Ectodermal cell (in vitro differentiated cells): ENCODE results near the gene PNMA8A.
"Not testable (repeated sequence)": the region's sequence is repeated elsewhere in the genome, so short reads cannot be mapped to it uniquely, and the experiment has no call there.

Source experiments
- H3K27ac ChIP-seq: 2 replicates; pipeline ENCODE4 v1.7.0; 2013; ENCODE audit warnings: mild to moderate bottlenecking, low read depth, low read length; ENCODE audit not compliant: insufficient read depth, poor library complexity, severe bottlenecking
- H3K27me3 ChIP-seq: 2 replicates; pipeline ENCODE4 v1.7.0; 2013; ENCODE audit warnings: mild to moderate bottlenecking, low read length; ENCODE audit not compliant: insufficient read depth, control insufficient read depth, poor library complexity, severe bottlenecking
- H3K36me3 ChIP-seq: one replicate; pipeline ENCODE4 v1.7.0; 2013; ENCODE audit warnings: low read length; ENCODE audit not compliant: control insufficient read depth, insufficient read depth
- H3K4me1 ChIP-seq: one replicate; pipeline ENCODE4 v1.7.0; 2013; ENCODE audit warnings: low read length; ENCODE audit not compliant: control insufficient read depth, insufficient read depth
- H3K4me3 ChIP-seq: 2 replicates; pipeline ENCODE4 v1.7.0; 2013; ENCODE audit warnings: low read depth, low read length, control low read depth; ENCODE audit not compliant: insufficient read depth
- H3K9me3 ChIP-seq: 2 replicates; pipeline ENCODE4 v1.7.0; 2013; ENCODE audit warnings: mild to moderate bottlenecking, low read length, moderate library complexity; ENCODE audit not compliant: control insufficient read depth
- WGBS, 2 experiments: methylation state at CpG; one replicate each; pipeline ENCODE4 v1.1.7; 2013; ENCODE audit warnings: missing lambda C conversion rate in 2 of 2; 5-methylcytosine and 5-hydroxymethylcytosine counted together

Gene PNMA8A

DNA sequence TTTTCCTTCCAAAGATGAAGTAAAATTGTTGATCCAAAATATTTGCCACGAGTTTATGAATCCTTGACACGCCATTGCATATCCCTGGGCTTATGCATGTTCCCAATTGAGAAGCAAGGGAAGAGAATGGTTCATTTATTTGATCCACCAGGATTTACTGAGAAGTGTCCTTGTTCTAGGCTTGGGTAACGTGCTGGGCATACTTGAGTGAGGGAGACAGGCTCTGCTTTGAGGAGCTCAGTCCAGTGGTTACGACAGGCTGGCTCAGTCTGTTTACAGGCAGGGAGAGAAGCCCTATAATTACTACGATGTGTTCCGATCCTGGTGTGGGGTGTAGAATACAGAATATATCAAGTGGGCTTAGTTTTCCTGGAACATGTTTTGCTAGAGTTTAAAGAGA lies 36.4 kb downstream of the PNMA8A start:
- H3K27me3 ChIP-seq = no peaks in the 10 kb centered on the region
- 78 to 84% methylated on average over 6 of the region's 6 CpGs for WGBS, 2 experiments
- no peak overlapping the region for H3K4me3 ChIP-seq
- H3K27ac ChIP-seq = no peak overlapping the region
- H3K9me3 ChIP-seq = no peaks in the 10 kb centered on the region
- no peaks in the 10 kb centered on the region for H3K4me1 ChIP-seq
- H3K36me3 ChIP-seq = no peaks in the 10 kb centered on the region

DNA sequence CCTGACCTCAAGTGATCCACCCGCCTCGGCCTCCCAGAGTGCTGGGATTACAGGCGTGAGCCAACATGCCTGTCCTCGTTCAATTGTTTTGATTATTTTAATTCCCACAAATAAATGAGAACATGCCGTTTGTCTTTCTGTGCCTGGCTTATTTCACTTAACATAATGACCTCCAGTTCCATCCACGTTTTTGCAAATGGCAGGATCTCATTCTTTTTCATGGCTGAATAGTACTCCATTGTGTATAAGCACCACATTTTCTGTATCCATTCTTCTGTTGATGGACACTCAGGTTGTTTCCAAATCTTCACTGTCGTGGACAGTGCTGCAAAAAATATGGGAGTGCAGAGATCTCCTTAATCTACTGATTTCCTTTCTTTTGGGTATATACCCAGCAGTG lies 37.9 kb downstream of the PNMA8A start:
- not testable (repeated sequence) for H3K27ac ChIP-seq, H3K36me3 ChIP-seq, H3K4me3 ChIP-seq, H3K27me3 ChIP-seq, H3K4me1 ChIP-seq, H3K9me3 ChIP-seq
- 75% methylated on average over 7 of the region's 7 CpGs for WGBS, 2 experiments

DNA sequence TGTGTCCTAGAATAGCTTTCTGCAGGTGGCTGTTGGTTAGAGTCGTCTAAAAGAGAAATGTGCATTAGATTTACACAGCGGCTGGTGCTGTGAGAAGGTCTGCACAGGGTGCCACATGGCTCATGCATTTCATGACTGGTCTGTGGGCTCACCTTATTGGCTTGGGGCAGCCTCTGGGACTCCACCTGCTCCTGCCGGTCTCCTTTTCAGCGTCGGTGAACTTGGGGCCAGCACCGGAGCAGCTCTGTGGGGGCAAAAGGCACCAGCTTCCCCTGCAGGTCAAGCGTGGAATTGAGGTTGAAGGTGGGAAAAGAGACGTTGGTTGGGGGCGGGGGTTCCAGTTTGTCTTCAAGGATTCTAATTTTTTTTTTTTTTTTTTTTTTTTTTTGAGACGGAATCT lies 39.5 kb downstream of the PNMA8A start:
- Histone ChIP-seq H3K4me3 (no peak overlapping the region), H3K27me3 (peaks cover 23% of the 10 kb centered on the region), H3K27ac (no peak overlapping the region), H3K4me1 (peaks cover 2% of the 10 kb centered on the region), H3K36me3 (no peaks in the 10 kb centered on the region), H3K9me3 (no peaks in the 10 kb centered on the region)
- 51 to 54% methylated on average over 10 of the region's 10 CpGs for WGBS, 2 experiments

DNA sequence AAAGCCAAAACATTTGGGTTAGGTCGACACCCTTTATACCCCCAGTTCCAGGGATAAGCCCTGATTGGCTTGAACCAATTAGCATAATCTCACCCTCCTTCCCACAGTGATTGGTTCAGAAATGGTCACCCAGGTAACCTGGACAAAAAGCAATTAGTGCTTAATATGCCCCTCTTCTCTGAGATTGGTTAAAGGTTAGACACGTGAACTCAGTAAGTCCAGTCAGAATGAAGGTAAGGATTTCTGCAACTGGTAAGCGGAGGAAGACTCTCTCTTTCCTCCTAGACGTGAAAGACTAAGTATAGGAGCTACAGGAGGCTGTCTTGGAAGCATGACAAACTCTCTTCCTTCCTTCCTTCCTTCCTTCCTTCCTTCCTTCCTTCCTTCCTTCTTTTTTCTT lies 41.4 kb downstream of the PNMA8A start:
- 75 to 82% methylated on average over 4 of the region's 4 CpGs for WGBS, 2 experiments
- H3K9me3 ChIP-seq = no peaks in the 10 kb centered on the region
- H3K4me1 ChIP-seq = peaks cover 3% of the 10 kb centered on the region
- no peak overlapping the region for H3K4me3 ChIP-seq
- peaks cover 24% of the 10 kb centered on the region for H3K27me3 ChIP-seq
- no peak overlapping the region for H3K27ac ChIP-seq
- no peaks in the 10 kb centered on the region for H3K36me3 ChIP-seq

DNA sequence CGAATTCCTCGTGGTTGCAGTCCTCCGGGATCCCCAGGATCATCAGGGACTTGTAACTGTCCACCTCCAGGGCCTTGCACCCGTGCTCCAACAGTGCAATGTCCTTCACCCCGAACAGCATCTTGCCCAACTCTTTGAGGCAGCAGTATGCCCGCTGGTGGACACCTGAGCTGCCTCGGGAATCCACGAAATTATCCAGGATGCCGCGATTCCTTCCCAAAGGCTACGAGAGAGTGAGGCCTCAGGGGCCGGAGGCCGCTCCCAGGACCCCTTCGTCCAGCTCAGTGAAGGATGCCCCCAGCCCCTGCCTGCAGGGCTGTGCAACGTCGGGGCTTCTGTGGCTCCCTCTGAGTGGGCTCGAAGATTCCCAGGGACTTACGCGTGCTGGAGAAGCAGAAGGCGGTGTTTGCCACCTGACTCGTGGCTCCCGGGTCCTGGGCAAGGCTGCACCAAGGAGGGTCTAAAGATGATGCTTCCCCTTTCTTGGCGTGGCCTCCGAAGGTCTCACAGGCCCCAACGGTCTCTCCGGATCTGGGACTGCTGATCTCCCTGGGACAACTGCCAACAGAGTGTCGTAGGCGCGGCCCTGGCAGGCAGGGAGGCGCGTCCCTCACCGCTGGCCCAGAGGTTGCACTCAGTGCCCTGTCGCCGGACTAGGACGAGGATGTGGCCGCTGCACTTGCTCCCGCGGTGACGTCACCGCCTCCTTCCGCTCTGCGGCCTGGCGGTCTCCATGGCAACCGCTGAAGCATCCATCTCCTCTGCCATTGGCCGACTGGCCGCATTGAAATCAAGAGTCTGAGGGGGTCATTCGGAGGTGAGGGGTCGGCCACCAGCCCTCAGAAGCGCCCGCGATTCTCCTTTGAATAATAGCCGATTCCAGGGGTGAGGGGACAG lies 42.9 kb downstream of the PNMA8A start, which contains the start of gene PNMA8C:
Gene PNMA8C, minus strand, starts transcription at position 698 of the 897 bp plus-strand sequence. Its CDS starts 577 bp downstream, at position 121.
- H3K27me3 ChIP-seq = peaks cover 24% of the 10 kb centered on the region
- 37% methylated on average over 52 of the region's 52 CpGs for WGBS, 2 experiments
- H3K27ac ChIP-seq = no peak within 1 kb of the TSS
- H3K36me3 ChIP-seq = no peaks in the 10 kb centered on the region
- peaks cover 3% of the 10 kb centered on the region for H3K4me1 ChIP-seq
- H3K9me3 ChIP-seq = no peaks in the 10 kb centered on the region
- H3K4me3 ChIP-seq = no peak within 1 kb of the TSS

DNA sequence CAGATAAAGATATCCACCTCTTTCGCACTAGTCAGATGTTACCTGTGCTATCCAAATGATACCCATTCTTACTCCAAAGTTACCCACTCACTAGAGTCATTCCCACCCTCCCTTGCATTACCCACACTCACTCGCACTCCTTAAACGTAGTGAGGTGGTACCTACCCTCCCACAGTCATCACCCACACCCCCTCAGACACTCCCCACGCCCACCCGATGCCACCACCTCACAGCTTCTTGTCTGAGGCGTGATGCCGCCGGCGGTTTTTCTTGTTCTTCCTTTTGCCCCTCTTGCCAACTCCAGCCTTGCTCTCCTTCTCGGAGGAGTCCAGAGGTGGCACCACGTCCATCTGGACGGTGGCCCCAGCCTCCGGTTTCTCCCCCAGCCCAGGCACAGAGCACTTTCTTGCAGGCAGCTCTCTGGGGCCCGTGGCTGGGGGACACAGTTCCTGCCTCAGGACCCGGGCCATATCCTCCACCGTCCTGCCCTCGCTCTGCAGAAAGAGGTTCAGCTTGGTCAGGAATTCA lies 43.8 kb downstream of the PNMA8A start:
- WGBS, 2 experiments = 85 to 87% methylated on average over 17 of the region's 17 CpGs
- Histone ChIP-seq H3K4me3 (no peak overlapping the region), H3K4me1 (peaks cover 3% of the 10 kb centered on the region)

DNA sequence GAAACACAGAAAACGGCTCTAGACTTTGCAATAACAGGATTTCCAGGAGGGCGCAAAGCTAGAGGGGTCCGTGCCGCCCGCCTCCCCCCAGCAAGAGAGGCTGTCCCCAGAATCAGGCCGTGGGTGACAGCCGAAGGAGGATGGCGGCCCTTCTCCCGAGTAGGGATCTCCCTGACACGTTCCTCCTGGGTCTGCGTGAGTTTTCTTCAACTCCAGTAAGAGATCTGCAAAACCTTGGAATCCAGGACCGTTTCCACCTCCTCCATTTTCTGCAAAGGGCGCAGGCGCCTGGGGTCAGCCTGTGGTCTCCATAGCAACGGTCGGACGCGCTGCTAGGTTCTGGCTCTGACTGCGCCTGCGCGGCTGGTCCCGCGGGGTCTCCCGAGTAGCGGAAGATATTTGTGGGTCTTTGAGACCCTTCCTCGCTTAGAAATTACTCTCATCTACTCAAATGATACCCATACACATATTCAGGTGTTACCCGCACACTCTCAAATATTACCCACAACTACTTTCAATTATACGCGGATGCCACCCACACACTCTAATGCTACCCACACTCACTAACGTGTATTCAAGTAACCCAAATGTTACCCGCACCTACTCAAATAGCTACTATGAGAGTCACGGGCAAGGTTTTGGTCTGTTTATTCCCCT lies 44.7 kb downstream of the PNMA8A start:
- Histone ChIP-seq H3K4me1 (peaks cover 3% of the 10 kb centered on the region), H3K36me3 (no peaks in the 10 kb centered on the region), H3K27me3 (peaks cover 24% of the 10 kb centered on the region), H3K9me3 (no peaks in the 10 kb centered on the region), H3K4me3 (peak overlapping the region; percentile 50), H3K27ac (no peak overlapping the region)
- WGBS, 2 experiments = 10 to 12% methylated on average over 32 of the region's 32 CpGs

More for the DNA sequence above, 43.8 kb downstream of the PNMA8A start:
- H3K27me3 ChIP-seq = peaks cover 24% of the 10 kb centered on the region
- no peak overlapping the region for H3K27ac ChIP-seq
- H3K9me3 ChIP-seq = no peaks in the 10 kb centered on the region
- H3K36me3 ChIP-seq = no peaks in the 10 kb centered on the region

DNA sequence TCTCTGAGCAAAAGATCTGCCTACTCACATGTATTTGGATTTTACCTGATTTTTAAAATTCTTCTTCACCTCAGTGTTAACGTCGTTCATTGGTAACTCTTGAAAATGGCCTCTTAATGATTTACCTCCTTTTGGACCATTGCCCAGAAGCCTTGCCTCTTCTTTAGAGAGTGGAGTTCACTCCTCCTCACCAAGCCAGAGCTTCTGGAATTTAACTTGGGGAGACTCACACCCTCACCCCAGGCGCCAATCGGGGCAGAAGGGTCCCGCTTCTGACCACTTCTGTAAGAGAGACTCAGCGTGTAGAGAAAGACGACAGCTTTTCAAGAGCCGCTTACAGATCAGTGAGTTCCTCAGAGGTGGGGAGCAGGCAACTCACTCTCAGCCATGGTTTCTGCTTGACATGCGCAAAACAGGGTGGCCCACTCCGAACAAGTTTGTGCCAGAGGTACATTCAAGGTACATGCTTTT lies 45.3 kb downstream of the PNMA8A start:
- Histone ChIP-seq H3K36me3 (no peaks in the 10 kb centered on the region), H3K27ac (no peak overlapping the region), H3K4me3 (peak overlapping the region; percentile 50), H3K9me3 (no peaks in the 10 kb centered on the region), H3K4me1 (peaks cover 3% of the 10 kb centered on the region), H3K27me3 (peaks cover 24% of the 10 kb centered on the region)
- WGBS, 2 experiments = 30 to 35% methylated on average over 10 of the region's 10 CpGs

DNA sequence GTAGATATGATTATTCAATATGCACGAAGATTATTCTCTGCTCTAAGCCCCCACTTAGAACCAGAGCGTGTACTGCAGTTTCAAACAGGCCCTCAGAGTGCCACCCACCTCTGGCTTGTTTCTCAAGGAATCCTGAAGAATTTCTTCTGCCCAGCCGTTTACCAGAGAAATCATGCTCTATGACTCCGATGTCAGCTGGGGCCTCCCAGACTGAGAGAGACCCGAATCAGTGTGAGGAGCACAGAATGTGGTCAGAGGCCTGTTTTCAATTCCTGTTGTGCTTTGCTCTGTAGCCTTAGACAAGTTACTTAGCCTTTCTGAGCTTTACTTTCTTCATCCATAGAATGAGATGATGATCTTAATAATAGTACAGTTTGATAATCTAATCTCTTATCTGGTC lies 48.2 kb downstream of the PNMA8A start:
- Histone ChIP-seq H3K27me3 (peaks cover 14% of the 10 kb centered on the region), H3K4me1 (peaks cover 3% of the 10 kb centered on the region), H3K36me3 (no peaks in the 10 kb centered on the region), H3K9me3 (no peaks in the 10 kb centered on the region), H3K27ac (no peak overlapping the region), H3K4me3 (no peak overlapping the region)
- 74 to 79% methylated on average over 5 of the region's 5 CpGs for WGBS, 2 experiments

DNA sequence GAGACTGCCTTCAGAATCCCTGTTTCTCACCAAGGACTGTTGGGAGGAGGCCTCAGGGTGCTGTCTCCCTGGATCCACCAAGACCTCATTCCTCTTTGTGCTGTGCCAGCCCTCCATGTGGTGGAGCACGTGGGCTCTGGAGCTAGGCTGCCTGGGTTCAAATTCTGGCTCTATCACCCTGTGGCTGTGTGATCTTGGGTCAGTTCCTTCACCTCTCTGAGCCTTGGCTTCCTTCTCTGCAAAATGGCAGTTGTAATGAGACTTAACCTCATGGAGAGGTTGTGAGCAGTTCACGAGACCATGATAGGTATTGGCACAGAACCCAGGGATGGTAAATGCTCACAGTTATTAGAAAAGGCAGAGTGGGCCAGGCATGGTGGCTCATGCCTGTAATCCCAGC lies 49.0 kb downstream of the PNMA8A start:
- Histone ChIP-seq H3K27me3 (peaks cover 6% of the 10 kb centered on the region), H3K4me1 (peaks cover 3% of the 10 kb centered on the region), H3K36me3 (no peaks in the 10 kb centered on the region), H3K4me3 (no peak overlapping the region), H3K9me3 (no peaks in the 10 kb centered on the region), H3K27ac (no peak overlapping the region)
- WGBS, 2 experiments = 75 to 89% methylated on average over 2 of the region's 2 CpGs
